Osteocyte (in vitro differentiated cells): Measurements from ENCODE around the gene B3GAT2. TPM values are rescaled to one million over a fixed set of nuclear protein-coding genes. Genes with fewer than 3 reads are reported as not detected.
"Not testable (repeated sequence)": the region's sequence is repeated elsewhere in the genome, so short reads cannot be mapped to it uniquely, and the experiment has no call there.

Source experiments
- DNase-seq: peaks from one replicate; pipeline ENCODE4 v3.0.0; 2021; ENCODE audit warnings: mixed read lengths; ENCODE audit not compliant: unreplicated experiment; ENCODE audit errors: extremely low spot score
- H3K27ac Mint-ChIP-seq: one replicate; pipeline ENCODE4 v1.8.0; 2021; ENCODE audit warnings: mild to moderate bottlenecking, mixed read lengths; ENCODE audit not compliant: unreplicated experiment
- H3K27me3 Mint-ChIP-seq: one replicate; pipeline ENCODE4 v1.8.0; 2021; ENCODE audit warnings: mixed read lengths; ENCODE audit not compliant: unreplicated experiment
- H3K36me3 Mint-ChIP-seq: one replicate; pipeline ENCODE4 v1.8.0; 2021; ENCODE audit warnings: mixed read lengths; ENCODE audit not compliant: unreplicated experiment
- H3K4me1 Mint-ChIP-seq: one replicate; pipeline ENCODE4 v1.8.0; 2021; ENCODE audit warnings: mixed read lengths; ENCODE audit not compliant: unreplicated experiment
- H3K4me3 Mint-ChIP-seq: one replicate; pipeline ENCODE4 v1.8.0; 2021; ENCODE audit warnings: mild to moderate bottlenecking, moderate library complexity, mixed read lengths; ENCODE audit not compliant: unreplicated experiment
- H3K9me3 Mint-ChIP-seq: one replicate; pipeline ENCODE4 v1.8.0; 2021; ENCODE audit warnings: mixed read lengths; ENCODE audit not compliant: unreplicated experiment
- CTCF ChIP-seq: fragments of 200-600 bp; sonication (generic); IDR thresholded peaks from 2 replicates; pipeline ENCODE4 v1.5.0; 2021; ENCODE audit warnings: antibody characterized with exemption, mild to moderate bottlenecking, moderate library complexity
- total RNA-seq: library from RNA; stranded (reverse); gene quantifications from 2 replicates; pipeline ENCODE4 v1.2.1, GENCODE V29; 2021

B3GAT2 gene
- total RNA-seq, 1 donor from 2014 or later, result not detected

GRCh38 chr6:70954176-70954575, 2.7 kb downstream of the B3GAT2 start:
- no peaks in the 10 kb centered on the region for H3K36me3 Mint-ChIP-seq
- peaks cover 14% of the 10 kb centered on the region for H3K4me1 Mint-ChIP-seq
- no peaks in the 10 kb centered on the region for H3K9me3 Mint-ChIP-seq
- peaks cover 77% of the 10 kb centered on the region for H3K27me3 Mint-ChIP-seq
- no peak for TF ChIP-seq CTCF
- H3K4me3 Mint-ChIP-seq, result peak overlapping the region; percentile 54
- no peak for DNase-seq
- H3K27ac Mint-ChIP-seq, result no peak overlapping the region

- no peak for DNase-seq
- no peak for TF ChIP-seq CTCF
- H3K4me3 Mint-ChIP-seq, result no peak overlapping the region
- peaks cover 13% of the 10 kb centered on the region for H3K4me1 Mint-ChIP-seq
- peaks cover 64% of the 10 kb centered on the region for H3K27me3 Mint-ChIP-seq
- H3K27ac Mint-ChIP-seq, result no peak overlapping the region
- H3K36me3 Mint-ChIP-seq, result no peaks in the 10 kb centered on the region
- no peaks in the 10 kb centered on the region for H3K9me3 Mint-ChIP-seq
Observed at GRCh38 chr6:70952608-70953165, 4.2 kb downstream of the B3GAT2 start.

- H3K4me1 Mint-ChIP-seq, H3K27ac Mint-ChIP-seq, H3K9me3 Mint-ChIP-seq, DNase-seq, H3K36me3 Mint-ChIP-seq, H3K4me3 Mint-ChIP-seq: not testable (repeated sequence)
- H3K27me3 Mint-ChIP-seq, result peaks cover 10% of the 10 kb centered on the region
Observed at GRCh38 chr6:70944321-70944720, 12.5 kb downstream of the B3GAT2 start.

- Mint-ChIP-seq H3K4me1 (no peaks in the 10 kb centered on the region), H3K36me3 (no peaks in the 10 kb centered on the region), H3K4me3 (no peak overlapping the region), H3K9me3 (no peaks in the 10 kb centered on the region), H3K27me3 (no peaks in the 10 kb centered on the region), H3K27ac (no peak overlapping the region)
- TF ChIP-seq CTCF, result no peak
- no peak for DNase-seq
Observed at GRCh38 chr6:70933853-70934252, 23.0 kb downstream of the B3GAT2 start.

- no peak for TF ChIP-seq CTCF
- DNase-seq, result no peak
- H3K27ac Mint-ChIP-seq, result no peak overlapping the region
Observed at GRCh38 chr6:70905742-70906141, 51.1 kb downstream of the B3GAT2 start.

More at GRCh38 chr6:70905742-70906141, 51.1 kb downstream of the B3GAT2 start:
- no peaks in the 10 kb centered on the region for H3K36me3 Mint-ChIP-seq
- peaks cover 24% of the 10 kb centered on the region for H3K27me3 Mint-ChIP-seq
- no peak overlapping the region for H3K4me3 Mint-ChIP-seq
- H3K4me1 Mint-ChIP-seq, result no peaks in the 10 kb centered on the region
- H3K9me3 Mint-ChIP-seq, result no peaks in the 10 kb centered on the region
